ENCODE results near the gene GCLC.
A peak's percentile ranks its signal among the peaks of the same experiment; 100 is the strongest.
"Not testable (repeated sequence)": the region's sequence is repeated elsewhere in the genome, so short reads cannot be mapped to it uniquely, and the experiment has no call there.

GCLC gene

DNA sequence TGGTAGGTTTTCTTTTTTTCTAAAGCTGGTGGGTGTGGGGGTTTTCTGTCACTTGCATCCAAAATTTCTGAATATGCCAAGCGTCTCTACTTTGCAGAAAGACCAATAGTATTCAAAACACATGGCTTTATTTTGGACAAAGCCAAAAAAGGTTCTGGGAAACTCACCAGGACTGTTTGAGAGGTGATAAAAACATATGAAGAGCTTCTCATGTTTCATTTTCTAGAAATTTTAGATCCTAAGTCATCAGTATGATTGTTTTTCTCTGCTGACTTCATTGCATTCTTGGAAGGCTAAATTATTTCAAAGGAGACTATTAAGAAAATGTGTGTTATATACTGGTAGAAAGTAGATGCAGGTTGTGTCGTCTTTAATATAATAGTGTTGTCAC is 51.3 kb downstream of the GCLC start:
- no peak for DNase-seq (ENCODE audit: low read depth in 2 of 2)

GRCh38 chr6:53492860-53493634 is 51.9 kb downstream of the GCLC start:
- peak; percentile 34 to 56 for DNase-seq (ENCODE audit: low read depth in 2 of 2)

- DNase-seq (ENCODE audit: low read depth in 2 of 2) = no peak
Observed at GRCh38 chr6:53487080-53487479, 57.8 kb downstream of the GCLC start.

DNA sequence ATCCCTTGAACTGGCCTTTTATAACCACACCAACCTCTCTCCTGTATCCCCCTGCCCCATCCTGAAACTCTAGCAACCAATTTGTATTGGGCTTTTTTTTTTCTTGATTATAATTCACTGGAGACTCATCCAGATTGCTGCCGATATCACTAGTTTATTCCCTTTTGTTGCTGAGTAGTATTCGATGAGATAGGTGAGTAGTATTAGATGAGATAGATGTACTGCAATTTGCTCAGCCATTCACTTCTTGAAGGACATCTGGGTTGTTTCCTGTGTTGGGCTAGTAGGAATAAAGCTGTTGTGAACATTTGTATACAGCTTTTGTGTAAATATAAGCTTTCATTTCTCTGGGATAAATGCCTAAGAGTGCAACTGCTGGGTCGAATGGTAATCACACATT is 58.2 kb downstream of the GCLC start:
- no peak for DNase-seq (ENCODE audit: low read depth in 2 of 2)

DNA sequence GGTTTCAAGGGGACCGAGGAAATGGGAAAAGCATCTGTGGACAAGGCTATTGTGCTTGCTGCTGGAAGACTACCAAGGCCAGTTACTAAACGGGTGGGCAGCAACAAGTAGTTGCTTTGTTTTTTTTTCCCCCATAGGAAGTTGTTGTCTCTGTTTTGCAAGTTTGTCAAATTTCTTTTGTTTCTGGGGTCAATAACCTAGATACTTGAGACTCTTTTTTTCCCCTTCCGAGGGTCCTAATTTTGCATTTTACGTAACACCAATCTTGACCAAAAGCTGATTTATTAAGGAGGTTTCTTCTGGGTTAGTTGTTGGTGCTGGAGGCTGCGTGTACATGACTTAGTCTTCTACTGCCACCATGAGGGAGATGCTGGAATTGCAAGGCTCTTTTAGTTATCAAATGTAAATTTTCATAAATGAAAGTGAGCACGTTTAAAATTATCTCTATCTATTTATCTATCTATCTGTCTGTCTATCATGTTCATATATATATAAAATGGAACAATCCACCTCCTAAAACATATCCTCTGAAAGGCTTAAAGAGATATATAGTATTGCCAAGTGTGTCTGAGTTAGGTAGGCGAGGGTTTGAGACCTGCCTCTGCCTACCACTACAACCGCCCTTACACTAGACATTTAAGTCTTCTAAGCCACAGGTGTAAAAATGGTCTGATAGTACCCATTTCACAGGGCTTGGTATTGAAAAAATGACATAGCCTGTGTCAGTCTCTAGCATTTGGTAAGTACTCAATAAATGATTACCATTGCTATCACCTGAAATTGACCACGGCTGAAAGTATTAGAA is 60.2 kb downstream of the GCLC start:
- peak; percentile 30 to 35 for DNase-seq (ENCODE audit: low read depth in 2 of 2)

GRCh38 chr6:53483423-53484353 is 61.2 kb downstream of the GCLC start:
- DNase-seq (ENCODE audit: low read depth in 2 of 2) = no peak

- DNase-seq (ENCODE audit: low read depth in 2 of 2) = no peak
Observed at GRCh38 chr6:53481323-53481722, 63.6 kb downstream of the GCLC start.

GRCh38 chr6:53480774-53481173 is 64.1 kb downstream of the GCLC start:
- not testable (repeated sequence) for DNase-seq (ENCODE audit: low read depth in 2 of 2)

DNA sequence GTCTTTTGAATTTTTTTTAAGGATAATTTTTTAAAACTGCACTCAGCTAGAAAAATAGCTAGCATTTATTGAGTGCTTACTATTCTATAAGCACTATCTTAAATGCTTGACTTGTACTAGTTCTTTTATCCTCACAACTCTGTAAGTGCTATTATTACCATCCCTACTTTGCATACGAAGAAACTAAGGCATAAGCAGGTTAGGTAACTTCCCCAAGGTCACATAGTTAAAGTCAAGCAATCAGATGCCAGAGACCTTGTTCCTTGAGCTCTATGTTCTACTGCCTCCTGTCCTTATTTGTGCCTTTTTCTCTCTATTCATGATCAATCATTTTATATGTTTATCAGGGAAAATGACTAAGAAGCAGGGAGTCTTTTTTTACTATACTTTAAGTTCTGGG is 65.0 kb downstream of the GCLC start:
- DNase-seq (ENCODE audit: low read depth in 2 of 2) = no peak

DNA sequence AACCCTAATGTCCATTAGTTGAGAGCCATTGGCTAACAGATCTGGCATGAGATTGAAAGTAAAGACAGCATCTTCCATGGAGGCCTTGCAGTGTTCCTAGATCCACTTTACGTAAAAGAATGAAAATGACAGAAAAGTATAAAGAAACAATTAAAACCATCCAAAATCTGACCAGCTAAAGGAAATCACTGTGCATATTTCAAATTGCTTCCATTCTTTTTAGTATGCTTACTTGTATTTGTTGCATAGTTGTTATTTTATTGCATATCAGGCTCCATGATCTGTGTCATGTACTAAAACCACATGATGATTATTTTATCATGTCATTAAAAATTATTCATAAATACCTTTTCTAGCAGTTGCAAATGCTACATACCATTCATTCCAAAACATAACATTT is 67.9 kb downstream of the GCLC start:
- DNase-seq (ENCODE audit: low read depth in 2 of 2) = peak; percentile 18 to 28

GRCh38 chr6:53474010-53474409 is 70.9 kb downstream of the GCLC start:
- no peak for DNase-seq (ENCODE audit: low read depth in 2 of 2)

DNA sequence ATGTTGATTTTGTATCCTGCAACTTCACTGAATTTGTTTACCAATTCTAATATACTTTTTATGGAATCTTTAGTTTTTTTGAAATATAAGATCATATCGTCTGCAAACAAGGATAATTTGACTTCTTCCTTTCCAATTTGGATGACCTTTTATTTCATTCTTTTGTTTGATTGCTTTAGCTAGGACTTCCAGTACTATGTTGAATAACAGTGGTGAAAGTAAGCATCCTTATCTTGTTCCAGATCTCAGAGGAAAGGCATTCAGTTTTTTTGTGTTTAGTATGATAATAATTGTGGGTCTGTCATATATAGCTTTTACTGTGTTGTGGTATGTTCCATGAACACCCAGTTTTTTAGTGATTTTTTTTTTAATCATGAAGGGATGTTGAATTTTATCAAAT is 75.7 kb downstream of the GCLC start:
- DNase-seq (ENCODE audit: low read depth in 2 of 2) = no peak

- DNase-seq (ENCODE audit: low read depth in 2 of 2) = peak in 1 of 2 experiments; percentile 2
Observed at GRCh38 chr6:53466257-53466656, 78.6 kb downstream of the GCLC start.

DNA sequence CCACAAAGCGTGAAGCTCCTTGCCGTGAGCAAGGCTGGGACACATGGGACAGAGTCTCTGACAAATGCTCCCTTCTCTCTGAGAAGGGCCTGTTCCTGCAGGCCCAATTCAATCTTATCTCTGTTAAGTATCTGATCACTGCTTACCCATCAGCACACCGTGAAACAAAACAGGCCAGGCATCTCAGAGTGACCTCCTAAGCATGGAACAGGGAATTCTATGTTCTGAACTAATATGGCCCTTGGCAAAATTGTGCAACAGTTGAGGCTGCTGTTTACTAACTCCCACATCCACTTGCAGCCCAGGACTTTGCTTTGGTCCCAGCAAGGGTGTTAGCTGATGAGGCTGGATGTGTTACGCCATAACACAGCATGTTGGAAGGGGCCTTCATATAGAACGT is 79.2 kb downstream of the GCLC start:
- DNase-seq (ENCODE audit: low read depth in 2 of 2) = no peak

GRCh38 chr6:53464927-53465460 is 79.9 kb downstream of the GCLC start:
- DNase-seq (ENCODE audit: low read depth in 2 of 2) = no peak

DNA sequence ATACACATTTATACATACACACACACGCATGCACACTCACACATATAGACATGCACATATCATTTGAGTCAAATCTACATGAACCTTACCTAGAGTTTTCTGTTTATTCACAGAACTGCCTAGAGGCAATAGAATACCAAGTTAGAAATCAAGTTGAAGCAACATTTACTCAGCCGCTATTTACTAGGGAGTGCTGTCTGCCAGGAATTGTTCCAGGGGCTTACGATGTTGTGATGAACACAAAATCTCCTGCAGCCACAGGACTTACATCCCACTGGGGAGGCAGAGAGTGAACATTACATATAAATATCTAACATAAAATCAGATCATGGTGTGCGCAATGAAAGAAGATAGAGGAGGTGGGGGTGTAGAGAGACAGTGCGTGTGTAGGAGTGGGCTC is 80.4 kb downstream of the GCLC start:
- no peak for DNase-seq (ENCODE audit: low read depth in 2 of 2)

DNA sequence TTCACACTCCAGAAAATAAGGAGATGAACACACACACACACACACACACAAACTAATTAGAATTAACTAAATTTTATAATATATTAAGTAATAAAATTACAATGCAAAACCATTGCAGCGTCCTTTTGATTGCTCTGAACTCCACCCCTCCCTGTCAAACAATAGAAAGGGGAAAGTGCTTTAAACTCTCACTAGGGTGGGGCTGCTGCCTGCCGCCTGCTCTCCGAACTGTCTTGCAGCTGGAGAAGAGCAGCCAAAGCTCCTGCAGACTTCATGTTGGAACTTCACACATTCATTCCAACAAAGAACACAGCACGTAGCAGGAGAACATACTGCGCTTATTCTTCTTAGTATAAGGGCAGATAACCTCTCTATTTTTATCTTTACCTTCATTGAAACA is 83.2 kb downstream of the GCLC start:
- DNase-seq (ENCODE audit: low read depth in 2 of 2) = no peak

DNA sequence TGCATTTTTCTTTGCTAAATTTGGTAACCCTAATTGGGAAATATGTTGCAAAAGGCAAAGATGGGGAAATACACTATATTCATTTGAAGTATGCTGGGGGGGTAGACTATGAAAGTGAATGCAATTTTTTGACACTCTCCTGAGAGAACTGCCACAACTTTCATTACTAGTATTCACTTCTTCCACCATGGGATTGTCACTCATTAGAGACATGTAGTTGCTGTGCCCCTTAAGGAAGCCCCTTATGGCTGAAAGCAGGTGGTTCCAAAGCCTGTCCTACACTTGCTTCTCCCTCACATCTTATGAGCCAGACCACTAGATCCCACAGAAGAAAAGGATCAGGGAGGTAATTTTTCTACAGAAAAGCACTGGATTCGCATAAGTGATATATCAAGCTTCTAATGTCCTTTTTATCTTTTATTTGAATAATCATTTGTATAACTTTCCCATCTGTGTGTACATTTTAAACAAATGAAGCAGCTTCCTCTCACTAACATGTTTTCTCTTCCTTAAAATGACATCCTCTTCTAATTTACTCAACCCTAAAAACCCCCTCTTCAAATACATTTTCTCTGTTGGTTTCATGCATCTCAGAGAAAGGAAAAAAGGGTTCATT is 83.8 kb downstream of the GCLC start:
- DNase-seq (ENCODE audit: low read depth in 2 of 2) = no peak

- DNase-seq (ENCODE audit: low read depth in 2 of 2) = no peak
Observed at GRCh38 chr6:53458105-53458866, 86.6 kb downstream of the GCLC start.

- DNase-seq (ENCODE audit: low read depth in 2 of 2) = no peak
Observed at GRCh38 chr6:53456809-53457208, 88.1 kb downstream of the GCLC start.

- no peak for DNase-seq (ENCODE audit: low read depth in 2 of 2)
Observed at GRCh38 chr6:53455678-53456077, 89.2 kb downstream of the GCLC start.
